ENCODE measurements around the gene LRRC4C.

The LRRC4C gene

GRCh38 chr11:40841231-40841630 lies 618.2 kb downstream of the LRRC4C start:
- no peak for DNase-seq

- DNase-seq, result no peak
Observed at GRCh38 chr11:40838181-40838683, 621.2 kb downstream of the LRRC4C start.

- no peak for DNase-seq
Observed at GRCh38 chr11:40827116-40827515, 632.3 kb downstream of the LRRC4C start.

- no peak for DNase-seq
Observed at GRCh38 chr11:40826601-40827000, 632.9 kb downstream of the LRRC4C start.

- no peak for DNase-seq
Observed at GRCh38 chr11:40825201-40825834, 634.1 kb downstream of the LRRC4C start.

DNA sequence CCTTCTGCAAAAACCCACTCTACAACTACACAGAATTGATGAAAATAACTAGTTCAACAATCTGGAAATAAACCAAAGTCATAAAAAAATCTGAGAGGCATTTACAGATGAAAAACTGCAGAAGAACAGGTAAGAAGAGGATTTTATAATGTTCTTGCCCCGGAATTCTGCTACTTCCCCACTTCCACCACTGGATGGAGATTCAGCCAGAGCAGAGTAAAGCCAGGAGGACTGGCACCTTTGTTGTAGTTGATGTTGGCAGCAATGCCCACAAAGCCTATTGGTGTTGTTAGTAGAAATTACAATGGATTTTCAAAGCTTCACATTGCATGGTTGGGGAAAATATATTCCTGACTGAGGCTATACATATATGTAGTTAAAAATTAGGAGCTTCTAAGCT lies 640.2 kb downstream of the LRRC4C start:
- DNase-seq, result no peak

GRCh38 chr11:40816976-40817375 lies 642.5 kb downstream of the LRRC4C start:
- no peak for DNase-seq

GRCh38 chr11:40797981-40798380 lies 661.5 kb downstream of the LRRC4C start:
- no peak for DNase-seq

DNA sequence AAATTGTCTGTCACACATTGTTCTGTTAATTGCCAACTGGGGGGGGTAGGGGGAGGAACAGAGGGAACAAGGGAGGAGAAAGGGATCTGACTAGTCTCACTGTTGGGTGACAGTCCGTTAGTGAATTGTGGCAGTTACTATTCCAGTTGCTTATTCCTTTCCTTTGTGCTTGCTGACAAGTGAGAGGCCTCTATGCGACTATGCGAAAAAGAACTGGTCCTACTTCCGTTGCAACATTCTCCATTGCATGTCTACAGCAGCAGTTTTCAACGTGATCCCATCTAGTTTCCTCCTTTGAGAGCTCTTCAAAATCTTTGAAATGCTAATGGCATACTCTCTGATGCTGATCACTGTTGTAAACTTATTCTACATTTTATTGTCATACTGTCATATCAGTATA lies 672.2 kb downstream of the LRRC4C start:
- no peak for DNase-seq

GRCh38 chr11:40763046-40763445 lies 696.4 kb downstream of the LRRC4C start:
- no peak for DNase-seq

DNA sequence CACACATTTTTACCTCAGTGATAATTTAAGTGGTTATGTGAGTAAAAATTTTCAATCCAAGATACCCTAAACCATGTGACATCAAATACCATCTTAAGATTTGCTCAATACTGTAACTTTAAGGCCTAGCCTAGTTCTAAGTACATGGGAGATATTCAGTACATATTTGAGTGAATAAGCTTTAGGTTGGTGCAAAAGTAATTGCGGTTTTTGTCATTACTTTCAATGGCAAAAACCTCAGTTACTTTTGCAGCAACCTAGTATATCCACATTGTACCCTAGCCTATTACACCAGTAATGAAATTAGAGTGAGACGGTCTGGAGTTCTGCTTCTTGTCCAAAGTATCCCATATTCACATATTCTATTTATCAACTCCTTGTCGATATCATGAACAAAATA lies 700.1 kb downstream of the LRRC4C start:
- DNase-seq, result no peak

DNA sequence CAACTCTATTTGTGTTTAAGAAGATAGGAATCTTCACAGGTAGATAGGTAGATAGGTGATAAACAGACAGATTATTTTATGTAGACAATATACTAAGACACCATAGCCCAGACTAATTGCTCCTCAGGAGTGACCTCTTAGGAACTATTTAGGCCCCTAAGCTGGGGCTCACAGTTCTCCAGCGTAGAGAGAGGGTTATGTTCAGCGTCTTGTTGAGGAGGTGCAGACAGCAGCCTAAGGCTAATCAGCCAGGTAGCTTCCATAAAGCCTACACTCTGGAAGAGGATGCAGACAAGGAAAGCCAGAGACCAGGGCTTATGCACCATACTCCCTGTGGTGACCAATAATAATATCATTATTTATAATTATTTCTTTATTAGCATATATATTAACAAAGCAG lies 705.2 kb downstream of the LRRC4C start:
- DNase-seq, result no peak

- no peak for DNase-seq
Observed at GRCh38 chr11:40746282-40746681, 713.2 kb downstream of the LRRC4C start.

DNA sequence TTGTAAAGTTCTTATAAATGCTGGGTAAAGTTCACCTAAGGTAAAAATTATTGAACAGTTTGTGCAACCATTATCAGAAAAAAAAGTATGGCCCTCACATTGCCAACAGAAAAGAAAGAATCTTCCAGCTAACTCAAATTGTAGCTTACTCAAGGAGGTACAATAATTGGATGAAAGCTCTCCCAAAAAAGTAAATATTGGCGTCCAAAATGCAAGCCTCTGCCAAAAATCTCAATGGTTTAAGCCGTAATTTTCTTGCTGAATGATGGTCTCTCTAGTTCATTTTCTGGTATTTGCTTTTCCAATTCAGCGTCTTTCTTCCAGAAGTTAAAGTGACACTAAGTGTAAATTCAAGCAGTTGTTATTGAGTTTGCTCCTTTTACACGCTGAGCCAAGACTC lies 727.3 kb downstream of the LRRC4C start:
- DNase-seq, result no peak

GRCh38 chr11:40722179-40722795 lies 737.2 kb downstream of the LRRC4C start:
- no peak for DNase-seq

- DNase-seq, result no peak
Observed at GRCh38 chr11:40716344-40717130, 742.9 kb downstream of the LRRC4C start.

- DNase-seq, result no peak
Observed at GRCh38 chr11:40713083-40713482, 746.4 kb downstream of the LRRC4C start.

- DNase-seq, result no peak
Observed at GRCh38 chr11:40701027-40701426, 758.4 kb downstream of the LRRC4C start.

DNA sequence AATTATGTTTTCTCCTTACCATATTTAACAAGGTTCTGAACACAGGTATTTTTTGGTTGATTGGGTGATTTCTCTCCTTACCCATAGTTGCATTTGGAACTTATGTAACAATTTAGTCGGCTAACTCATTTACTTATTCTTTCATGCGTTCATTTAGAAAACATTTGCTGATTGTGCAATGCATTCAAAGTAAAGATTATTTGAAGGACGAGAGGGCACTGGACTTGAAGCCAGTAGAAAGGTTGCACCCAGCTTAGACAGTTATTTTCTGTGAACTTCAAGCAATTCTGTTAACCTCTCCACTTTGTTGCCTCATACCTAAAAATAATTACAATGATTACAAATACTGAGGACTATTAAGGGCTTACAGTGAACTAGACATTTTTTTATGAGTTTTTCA lies 769.6 kb downstream of the LRRC4C start:
- no peak for DNase-seq

DNA sequence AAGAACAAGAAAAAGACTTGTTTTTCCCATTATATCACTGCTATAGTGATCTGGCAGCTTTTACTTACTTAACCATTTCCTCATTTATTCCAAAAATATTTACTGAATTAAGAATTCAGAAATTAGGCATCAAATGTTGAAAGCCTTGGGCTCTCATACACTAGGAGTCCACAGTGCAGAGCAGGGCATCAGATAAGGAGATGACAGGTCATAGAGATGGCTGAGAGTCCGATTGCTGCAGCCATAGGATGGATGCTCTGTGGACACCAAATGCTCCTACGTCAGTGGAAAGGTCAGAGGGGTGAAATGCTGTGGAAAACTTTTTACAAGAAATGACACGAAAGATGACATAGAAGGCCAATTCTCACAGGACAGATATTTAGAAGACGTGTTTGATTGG lies 771.1 kb downstream of the LRRC4C start:
- no peak for DNase-seq

DNA sequence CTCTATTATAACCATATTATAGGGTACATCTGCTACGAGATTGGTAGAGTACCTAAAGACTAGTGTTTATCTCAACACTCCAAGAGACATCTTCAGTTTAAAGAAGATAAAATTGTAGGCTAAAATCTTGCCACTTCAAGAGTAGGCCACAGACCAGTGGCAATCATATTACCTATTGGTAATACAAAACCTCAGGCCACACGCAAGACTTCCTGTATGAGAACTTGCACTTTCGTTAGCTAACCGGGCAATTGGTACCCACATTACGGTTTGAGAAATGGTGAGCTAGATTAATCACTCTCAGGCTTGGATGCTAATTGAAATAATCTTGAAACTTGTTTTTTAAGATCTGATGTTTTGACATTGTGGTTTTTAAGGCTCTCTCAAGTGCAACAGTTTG lies 772.7 kb downstream of the LRRC4C start:
- no peak for DNase-seq

DNA sequence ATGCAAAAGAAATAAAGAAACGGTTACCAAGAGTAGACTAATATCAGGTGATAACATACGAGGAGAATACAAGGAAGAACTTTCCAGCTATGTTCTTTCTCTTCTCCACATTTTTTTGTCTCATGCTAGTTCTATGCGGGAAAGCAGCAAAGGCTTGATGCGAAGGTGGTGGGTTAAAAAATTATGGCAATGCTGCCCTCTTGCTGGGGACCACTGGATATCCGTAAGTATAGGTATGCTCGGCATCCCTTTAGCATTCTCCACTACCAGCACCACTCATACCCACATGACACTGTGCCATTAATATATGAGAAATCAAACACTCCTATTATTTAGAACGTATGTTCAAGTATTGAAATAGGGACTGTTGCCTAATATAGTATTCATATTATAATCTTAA lies 776.4 kb downstream of the LRRC4C start:
- DNase-seq, result no peak

GRCh38 chr11:40679276-40679675 lies 780.2 kb downstream of the LRRC4C start:
- DNase-seq, result no peak

- no peak for DNase-seq
Observed at GRCh38 chr11:40647295-40647694, 812.2 kb downstream of the LRRC4C start.

Measured in cerebellar nuclear complex (tissue), 1 donor.